ENCODE results near the gene TXNRD2. TPM values are rescaled to one million over a fixed set of nuclear protein-coding genes. Genes with fewer than 3 reads are reported as not detected.

The TXNRD2 gene
- total RNA-seq, 1 experiment from 2014 or later: 29.5 TPM

DNA sequence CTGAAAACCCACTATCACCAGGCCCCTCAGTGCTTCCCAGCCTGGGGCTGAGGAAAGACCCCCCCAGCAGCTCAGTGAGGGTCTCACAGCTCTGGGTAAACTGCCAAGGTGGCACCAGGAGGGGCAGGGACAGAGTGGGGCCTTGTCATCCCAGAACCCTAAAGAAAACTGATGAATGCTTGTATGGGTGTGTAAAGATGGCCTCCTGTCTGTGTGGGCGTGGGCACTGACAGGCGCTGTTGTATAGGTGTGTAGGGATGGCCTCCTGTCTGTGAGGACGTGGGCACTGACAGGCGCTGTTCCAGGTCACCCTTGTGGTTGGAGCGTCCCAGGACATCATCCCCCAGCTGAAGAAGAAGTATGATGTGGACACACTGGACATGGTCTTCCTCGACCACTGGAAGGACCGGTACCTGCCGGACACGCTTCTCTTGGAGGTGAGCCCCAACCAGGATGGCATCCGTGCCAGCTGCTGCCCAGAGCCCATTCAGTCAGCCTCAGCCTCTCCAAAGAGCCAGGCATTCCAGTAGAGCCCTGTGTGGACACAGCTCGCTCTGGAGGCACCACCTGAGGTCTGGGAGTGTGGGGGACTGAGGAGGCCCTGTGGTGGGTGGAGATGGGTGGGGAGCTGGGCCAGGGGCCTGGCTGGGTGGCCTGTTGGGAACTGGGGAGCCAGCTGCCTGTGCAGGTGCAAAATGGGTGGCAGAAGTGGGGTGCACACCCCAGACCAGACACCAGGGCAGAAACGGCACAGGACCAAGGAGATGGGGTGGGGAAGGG, 22.4 kb upstream of the TXNRD2 start:
- DNase-seq (ENCODE audit: low read depth, low spot score): no peak
- no peaks in the 10 kb centered on the region for H3K9me3 ChIP-seq (ENCODE audit: control insufficient read depth, insufficient read depth, low read depth, low read length)
- H3K27me3 ChIP-seq (ENCODE audit: control insufficient read depth, insufficient read depth, low read length): no peaks in the 10 kb centered on the region
- TF ChIP-seq, protein P1, sequence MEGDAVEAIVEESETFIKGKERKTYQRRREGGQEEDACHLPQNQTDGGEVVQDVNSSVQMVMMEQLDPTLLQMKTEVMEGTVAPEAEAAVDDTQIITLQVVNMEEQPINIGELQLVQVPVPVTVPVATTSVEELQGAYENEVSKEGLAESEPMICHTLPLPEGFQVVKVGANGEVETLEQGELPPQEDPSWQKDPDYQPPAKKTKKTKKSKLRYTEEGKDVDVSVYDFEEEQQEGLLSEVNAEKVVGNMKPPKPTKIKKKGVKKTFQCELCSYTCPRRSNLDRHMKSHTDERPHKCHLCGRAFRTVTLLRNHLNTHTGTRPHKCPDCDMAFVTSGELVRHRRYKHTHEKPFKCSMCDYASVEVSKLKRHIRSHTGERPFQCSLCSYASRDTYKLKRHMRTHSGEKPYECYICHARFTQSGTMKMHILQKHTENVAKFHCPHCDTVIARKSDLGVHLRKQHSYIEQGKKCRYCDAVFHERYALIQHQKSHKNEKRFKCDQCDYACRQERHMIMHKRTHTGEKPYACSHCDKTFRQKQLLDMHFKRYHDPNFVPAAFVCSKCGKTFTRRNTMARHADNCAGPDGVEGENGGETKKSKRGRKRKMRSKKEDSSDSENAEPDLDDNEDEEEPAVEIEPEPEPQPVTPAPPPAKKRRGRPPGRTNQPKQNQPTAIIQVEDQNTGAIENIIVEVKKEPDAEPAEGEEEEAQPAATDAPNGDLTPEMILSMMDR (IDR thresholded peaks at IDR 0.05): no peak
- TF ChIP-seq, protein P2, sequence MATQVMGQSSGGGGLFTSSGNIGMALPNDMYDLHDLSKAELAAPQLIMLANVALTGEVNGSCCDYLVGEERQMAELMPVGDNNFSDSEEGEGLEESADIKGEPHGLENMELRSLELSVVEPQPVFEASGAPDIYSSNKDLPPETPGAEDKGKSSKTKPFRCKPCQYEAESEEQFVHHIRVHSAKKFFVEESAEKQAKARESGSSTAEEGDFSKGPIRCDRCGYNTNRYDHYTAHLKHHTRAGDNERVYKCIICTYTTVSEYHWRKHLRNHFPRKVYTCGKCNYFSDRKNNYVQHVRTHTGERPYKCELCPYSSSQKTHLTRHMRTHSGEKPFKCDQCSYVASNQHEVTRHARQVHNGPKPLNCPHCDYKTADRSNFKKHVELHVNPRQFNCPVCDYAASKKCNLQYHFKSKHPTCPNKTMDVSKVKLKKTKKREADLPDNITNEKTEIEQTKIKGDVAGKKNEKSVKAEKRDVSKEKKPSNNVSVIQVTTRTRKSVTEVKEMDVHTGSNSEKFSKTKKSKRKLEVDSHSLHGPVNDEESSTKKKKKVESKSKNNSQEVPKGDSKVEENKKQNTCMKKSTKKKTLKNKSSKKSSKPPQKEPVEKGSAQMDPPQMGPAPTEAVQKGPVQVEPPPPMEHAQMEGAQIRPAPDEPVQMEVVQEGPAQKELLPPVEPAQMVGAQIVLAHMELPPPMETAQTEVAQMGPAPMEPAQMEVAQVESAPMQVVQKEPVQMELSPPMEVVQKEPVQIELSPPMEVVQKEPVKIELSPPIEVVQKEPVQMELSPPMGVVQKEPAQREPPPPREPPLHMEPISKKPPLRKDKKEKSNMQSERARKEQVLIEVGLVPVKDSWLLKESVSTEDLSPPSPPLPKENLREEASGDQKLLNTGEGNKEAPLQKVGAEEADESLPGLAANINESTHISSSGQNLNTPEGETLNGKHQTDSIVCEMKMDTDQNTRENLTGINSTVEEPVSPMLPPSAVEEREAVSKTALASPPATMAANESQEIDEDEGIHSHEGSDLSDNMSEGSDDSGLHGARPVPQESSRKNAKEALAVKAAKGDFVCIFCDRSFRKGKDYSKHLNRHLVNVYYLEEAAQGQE (IDR thresholded peaks at IDR 0.05; ENCODE audit: insufficient read depth in 1 of 2, low read depth in 2 of 2, low read length in 1 of 2): no peak
- in situ Hi-C loops (cut with HindIII; ENCODE audit: low pct_unique_long_range_greater_than_20kb, low sequenced_read_pairs): no loop called here
- H3K27ac ChIP-seq (ENCODE audit: low read length): no peak overlapping the region
- POLR2A ChIA-PET: no interaction called here
- no peak for ATAC-seq
- peaks cover 6% of the 10 kb centered on the region for H3K4me1 ChIP-seq (ENCODE audit: control insufficient read depth, insufficient read depth, low read length)
- CTCF ChIA-PET: no interaction called here
- no TSS peak for BruUV-seq (replicated peaks)
- intact Hi-C loops (cut with micrococcal nuclease; ENCODE audit: unreplicated experiment): no loop called here
- no peak overlapping the region for H3K4me3 ChIP-seq (ENCODE audit: low read depth in 2 of 2, low read length in 2 of 2)
- no peaks in the 10 kb centered on the region for H3K36me3 ChIP-seq (ENCODE audit: control insufficient read depth, insufficient read depth, low read length)

DNA sequence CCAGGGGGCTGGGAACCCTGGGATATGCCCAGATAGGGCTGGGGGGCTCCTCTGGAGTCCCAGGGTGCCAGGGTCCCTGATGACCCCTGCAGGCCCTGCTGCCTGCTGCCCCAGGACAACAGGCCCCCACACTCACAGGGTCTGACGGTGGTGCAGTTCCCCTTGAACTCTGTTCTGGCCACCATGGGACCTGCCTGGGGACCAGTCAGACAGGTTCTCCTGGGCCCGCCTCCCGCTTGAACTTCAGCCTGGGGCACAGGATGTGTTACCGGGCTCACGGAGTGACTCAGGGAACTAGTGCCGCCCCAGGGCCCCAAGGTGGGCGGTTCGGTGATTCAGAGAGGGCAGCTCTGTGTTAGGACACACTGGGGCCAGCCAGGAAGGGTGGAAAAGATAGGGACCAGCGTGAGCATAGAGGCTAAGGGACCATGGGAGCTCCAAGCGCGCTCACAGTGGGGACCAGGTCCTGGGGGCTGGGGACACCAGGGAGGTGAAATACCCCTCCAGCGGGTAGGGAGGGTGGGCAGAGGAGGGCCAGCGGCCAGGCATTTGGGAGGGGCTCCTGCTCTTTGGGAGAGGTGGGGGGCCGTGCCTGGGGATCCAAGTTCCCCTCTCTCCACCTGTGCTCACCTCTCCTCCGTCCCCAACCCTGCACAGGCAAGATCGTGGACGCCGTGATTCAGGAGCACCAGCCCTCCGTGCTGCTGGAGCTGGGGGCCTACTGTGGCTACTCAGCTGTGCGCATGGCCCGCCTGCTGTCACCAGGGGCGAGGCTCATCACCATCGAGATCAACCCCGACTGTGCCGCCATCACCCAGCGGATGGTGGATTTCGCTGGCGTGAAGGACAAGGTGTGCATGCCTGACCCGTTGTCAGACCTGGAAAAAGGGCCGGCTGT, 21.5 kb upstream of the TXNRD2 start:
- Histone ChIP-seq H3K36me3 (ENCODE audit: control insufficient read depth, insufficient read depth, low read length) (no peaks in the 10 kb centered on the region), H3K4me3 (ENCODE audit: low read depth in 2 of 2, low read length in 2 of 2) (no peak overlapping the region), H3K27me3 (ENCODE audit: control insufficient read depth, insufficient read depth, low read length) (no peaks in the 10 kb centered on the region), H3K9me3 (ENCODE audit: control insufficient read depth, insufficient read depth, low read depth, low read length) (no peaks in the 10 kb centered on the region), H3K27ac (ENCODE audit: low read length) (no peak overlapping the region), H3K4me1 (ENCODE audit: control insufficient read depth, insufficient read depth, low read length) (peaks cover 6% of the 10 kb centered on the region)
- peak; percentile 30 for ATAC-seq
- no TSS peak for BruUV-seq (replicated peaks)
- in situ Hi-C loops (cut with HindIII; ENCODE audit: low pct_unique_long_range_greater_than_20kb, low sequenced_read_pairs): no loop called here
- ChIA-PET CTCF (interaction anchor here (0.5 to 0.6 kb wide), 3 partner anchors 15 to 66 kb away, joined by 3 to 4 read pairs (median 3); no protein-coding TSS in a partner anchor), POLR2A (no interaction called here)
- TF ChIP-seq, protein P1 (IDR thresholded peaks at IDR 0.05): no peak
- DNase-seq (ENCODE audit: low read depth, low spot score): no peak
- intact Hi-C loops (cut with micrococcal nuclease; ENCODE audit: unreplicated experiment): no loop called here

Measured in Panc1 (cell line).